ENCODE measurements around the gene TNFSF8. TPM values are rescaled to one million over a fixed set of nuclear protein-coding genes. Genes with fewer than 3 reads are reported as not detected.
A peak's percentile ranks its signal among the peaks of the same experiment; 100 is the strongest.

The TNFSF8 gene
- polyA plus RNA-seq, 1 of the 3 experiments (the other 2 are of a cell fraction): not detected

GRCh38 chr9:114897196-114897595, 33.2 kb downstream of the TNFSF8 start (continued):
- TF ChIP-seq MAX (IDR thresholded peaks at IDR 0.05; ENCODE audit: low read depth) (no peak), REST (IDR thresholded peaks at IDR 0.05; ENCODE audit: low read depth, low read length) (no peak), RAD21 (IDR thresholded peaks at IDR 0.05; ENCODE audit: low read length) (no peak), TAF1 (IDR thresholded peaks at IDR 0.05; ENCODE audit: borderline replicate concordance, low read depth, low read length) (no peak)

- no peak for DNase-seq
- ChIA-PET CTCF (interaction anchor here (0.6 to 1.1 kb wide), 3 partner anchors 10 to 118 kb away, joined by 3 to 4 read pairs (median 3); no protein-coding TSS in a partner anchor), POLR2A (no interaction called here)
- H3K79me2 ChIP-seq (ENCODE audit: insufficient read depth): no peaks in the 10 kb centered on the region
- H3F3A ChIP-seq (replicated peaks; ENCODE audit: insufficient read depth): peaks cover 36% of the 10 kb centered on the region
- H3K4me1 ChIP-seq (ENCODE audit: control insufficient read depth in 1 of 2, insufficient read depth in 2 of 2, low read depth in 1 of 2, low read length in 1 of 2): peaks cover 0 to 40% of the 10 kb centered on the region in 2 experiments; a peak in 3 of 4 replicates
- H4K20me1 ChIP-seq (ENCODE audit: insufficient read depth): no peaks in the 10 kb centered on the region
- H3K9me2 ChIP-seq: no peaks in the 10 kb centered on the region
- TF ChIP-seq ELF1 (IDR thresholded peaks at IDR 0.05) (no peak), USF1 (IDR thresholded peaks at IDR 0.05; ENCODE audit: borderline replicate concordance, low read depth) (no peak), CHD2 (IDR thresholded peaks at IDR 0.05; ENCODE audit: low read length, partially characterized antibody) (no peak), SIN3A (IDR thresholded peaks at IDR 0.05; ENCODE audit: borderline replicate concordance, low read depth, low read length) (no peak)
- H2AFZ ChIP-seq (ENCODE audit: low read depth): no peak overlapping the region
- H3K36me3 ChIP-seq (replicated peaks in 1 of 2; ENCODE audit: control insufficient read depth in 1 of 2, insufficient read depth in 2 of 2, low read length in 1 of 2): no peaks in the 10 kb centered on the region
- no peak overlapping the region for H3K4me2 ChIP-seq
- peak overlapping the region in 1 of 2 experiments; percentile 93; a peak in 1 of 4 replicates for H3K27ac ChIP-seq (ENCODE audit: low read depth in 2 of 2, low read length in 1 of 2)
- no peak overlapping the region for H3K4me3 ChIP-seq (ENCODE audit: low read depth in 2 of 2, low read length in 1 of 2)
- H3K9ac ChIP-seq: no peak overlapping the region
- H3K27me3 ChIP-seq (ENCODE audit: insufficient read depth): no peaks in the 10 kb centered on the region
- H3K9me3 ChIP-seq: no peaks in the 10 kb centered on the region
These were observed 34.0 kb downstream of the TNFSF8 start for GRCh38 chr9:114896344-114896743.

- peaks cover 32% of the 10 kb centered on the region for H3F3A ChIP-seq (replicated peaks; ENCODE audit: insufficient read depth)
- ChIA-PET POLR2A (no interaction called here), CTCF (interaction anchor here (0.6 to 1.1 kb wide), 3 partner anchors 11 to 119 kb away, joined by 3 to 4 read pairs (median 3); no protein-coding TSS in a partner anchor)
- H3K79me2 ChIP-seq (ENCODE audit: insufficient read depth): no peaks in the 10 kb centered on the region
- H3K4me3 ChIP-seq (ENCODE audit: low read depth in 2 of 2, low read length in 1 of 2): 0 out of 4 replicates have a peak overlapping the region, but pooled peaks of 1 of the 2 experiments have one; percentile 18
- no peaks in the 10 kb centered on the region for H3K9me2 ChIP-seq
- H3K4me1 ChIP-seq (ENCODE audit: control insufficient read depth in 1 of 2, insufficient read depth in 2 of 2, low read depth in 1 of 2, low read length in 1 of 2): peaks cover 0 to 33% of the 10 kb centered on the region in 2 experiments; a peak in 3 of 4 replicates
- H3K4me2 ChIP-seq: peak overlapping the region; percentile 51; the same call in 1 of the 2 replicates
- no peaks in the 10 kb centered on the region for H3K36me3 ChIP-seq (replicated peaks in 1 of 2; ENCODE audit: control insufficient read depth in 1 of 2, insufficient read depth in 2 of 2, low read length in 1 of 2)
- DNase-seq: no peak
- no peaks in the 10 kb centered on the region for H4K20me1 ChIP-seq (ENCODE audit: insufficient read depth)
- peak overlapping the region; percentile 34 for H2AFZ ChIP-seq (ENCODE audit: low read depth)
- H3K27me3 ChIP-seq (ENCODE audit: insufficient read depth): no peaks in the 10 kb centered on the region
- H3K9ac ChIP-seq: peak overlapping the region; percentile 65
- H3K9me3 ChIP-seq: no peaks in the 10 kb centered on the region
- peak overlapping the region; percentile 60 to 93; a peak in 3 of 4 replicates for H3K27ac ChIP-seq (ENCODE audit: low read depth in 2 of 2, low read length in 1 of 2)
- no peak for TF ChIP-seq GABPA (IDR thresholded peaks at IDR 0.05; ENCODE audit: low read depth)
- no peak for TF ChIP-seq MXI1 (IDR thresholded peaks at IDR 0.05; ENCODE audit: low read depth, low read length)
- no peak for TF ChIP-seq ZBTB33 (IDR thresholded peaks at IDR 0.05; ENCODE audit: borderline replicate concordance, low read depth)
- no peak for TF ChIP-seq JUND (IDR thresholded peaks at IDR 0.05)
- no peak for TF ChIP-seq IRF3 (IDR thresholded peaks at IDR 0.05; ENCODE audit: low read depth, low read length)
- no peak for TF ChIP-seq FOSL2 (IDR thresholded peaks at IDR 0.05; ENCODE audit: borderline replicate concordance, low read depth)
- no peak for TF ChIP-seq MAX (IDR thresholded peaks at IDR 0.05; ENCODE audit: low read depth)
- TF ChIP-seq EZH2phosphoT487 (IDR thresholded peaks at IDR 0.05; ENCODE audit: borderline replicate concordance, low read depth): no peak
- no peak for TF ChIP-seq GATA2 (CRISPR knock-in tag; IDR thresholded peaks at IDR 0.05)
- TF ChIP-seq RCOR1 (IDR thresholded peaks at IDR 0.05; ENCODE audit: low read length): no peak
- no peak for TF ChIP-seq TCF12 (IDR thresholded peaks at IDR 0.05)
These were observed 34.8 kb downstream of the TNFSF8 start for GRCh38 chr9:114895521-114895991.

Measured in SK-N-SH (cell line).